ACC112 (cell line): ENCODE measurements around the gene COL24A1.

Experiments
- H2AFZ ChIP-seq: fragments of 200-600 bp; sonication (generic); one replicate; pipeline ENCODE4 v1.6.0; 2017; ENCODE audit warnings: antibody characterized with exemption, low read length; ENCODE audit not compliant: unreplicated experiment
- H3K27ac ChIP-seq: fragments of 200-600 bp; sonication (generic); 2 replicates; pipeline ENCODE4 v1.5.1; 2014; ENCODE audit warnings: low read depth, mild to moderate bottlenecking, antibody characterized with exemption, low read length, moderate library complexity
- H3K27me3 ChIP-seq: fragments of 200-600 bp; sonication (generic); 2 replicates; pipeline ENCODE4 v1.6.1; 2014; ENCODE audit warnings: mild to moderate bottlenecking, antibody characterized with exemption, low read length, moderate library complexity, mixed read lengths; ENCODE audit not compliant: insufficient read depth
- H3K36me3 ChIP-seq: fragments of 200-600 bp; sonication (generic); 2 replicates; pipeline ENCODE4 v1.6.1; 2016; ENCODE audit warnings: mild to moderate bottlenecking, antibody characterized with exemption, low read length, moderate library complexity, mixed read lengths; ENCODE audit not compliant: insufficient read depth
- H3K4me1 ChIP-seq: fragments of 200-600 bp; sonication (generic); one replicate; pipeline ENCODE4 v1.6.1; 2016; ENCODE audit warnings: low read length, mixed read lengths; ENCODE audit not compliant: insufficient read depth, unreplicated experiment, control insufficient read depth
- H3K4me3 ChIP-seq: fragments of 200-600 bp; sonication (generic); 2 replicates; pipeline ENCODE4 v1.5.1; 2014; ENCODE audit warnings: mild to moderate bottlenecking, low read depth, low read length
- H3K79me2 ChIP-seq: fragments of 200-600 bp; sonication (generic); one replicate; pipeline ENCODE4 v1.6.0; 2016; ENCODE audit warnings: low read length; ENCODE audit not compliant: control insufficient read depth, unreplicated experiment, insufficient read depth

Gene COL24A1

GRCh38 chr1:86156566-86157455, at the start of gene COL24A1:
Gene COL24A1 (minus strand): TSS chr1:86156772. CDS start chr1:86156396, 376 bp downstream.
- Histone ChIP-seq H3K4me1 (no peaks in the 10 kb centered on the region), H3K36me3 (no peaks in the 10 kb centered on the region), H3K79me2 (no peaks in the 10 kb centered on the region), H3K27me3 (peaks cover 38% of the 10 kb centered on the region), H3K4me3 (peak within 1 kb of the TSS; percentile 66), H3K27ac (no peak within 1 kb of the TSS), H2AFZ (peak within 1 kb of the TSS; percentile 72)

GRCh38 chr1:86205741-86206140, 49.2 kb upstream of the COL24A1 start:
- Histone ChIP-seq H3K79me2 (no peaks in the 10 kb centered on the region), H2AFZ (no peak overlapping the region), H3K36me3 (no peaks in the 10 kb centered on the region), H3K27ac (no peak overlapping the region), H3K4me1 (peaks cover 28% of the 10 kb centered on the region), H3K4me3 (no peak overlapping the region), H3K27me3 (no peaks in the 10 kb centered on the region)

GRCh38 chr1:86202552-86203340, 46.2 kb upstream of the COL24A1 start:
- Histone ChIP-seq H3K79me2 (no peaks in the 10 kb centered on the region), H2AFZ (no peak overlapping the region), H3K27ac (no peak overlapping the region), H3K4me1 (peaks cover 22% of the 10 kb centered on the region), H3K4me3 (no peak overlapping the region), H3K27me3 (no peaks in the 10 kb centered on the region), H3K36me3 (no peaks in the 10 kb centered on the region)

GRCh38 chr1:86201311-86201710, 44.7 kb upstream of the COL24A1 start:
- no peak overlapping the region for H2AFZ ChIP-seq
- H3K27ac ChIP-seq: no peak overlapping the region
- H3K4me1 ChIP-seq: peaks cover 10% of the 10 kb centered on the region
- no peaks in the 10 kb centered on the region for H3K79me2 ChIP-seq
- no peaks in the 10 kb centered on the region for H3K27me3 ChIP-seq
- H3K4me3 ChIP-seq: no peak overlapping the region
- no peaks in the 10 kb centered on the region for H3K36me3 ChIP-seq

GRCh38 chr1:86200901-86201300, 44.3 kb upstream of the COL24A1 start:
- no peaks in the 10 kb centered on the region for H3K79me2 ChIP-seq
- no peaks in the 10 kb centered on the region for H3K36me3 ChIP-seq
- H3K4me3 ChIP-seq: no peak overlapping the region
- no peak overlapping the region for H2AFZ ChIP-seq
- H3K27me3 ChIP-seq: no peaks in the 10 kb centered on the region
- peaks cover 6% of the 10 kb centered on the region for H3K4me1 ChIP-seq
- H3K27ac ChIP-seq: no peak overlapping the region

- no peaks in the 10 kb centered on the region for H3K79me2 ChIP-seq
- H3K27me3 ChIP-seq: peaks cover 10% of the 10 kb centered on the region
- H3K4me3 ChIP-seq: no peak overlapping the region
- H3K27ac ChIP-seq: no peak overlapping the region
- no peaks in the 10 kb centered on the region for H3K36me3 ChIP-seq
- no peaks in the 10 kb centered on the region for H3K4me1 ChIP-seq
- H2AFZ ChIP-seq: no peak overlapping the region
Measured at GRCh38 chr1:86197206-86197855, 40.8 kb upstream of the COL24A1 start.

GRCh38 chr1:86195281-86195680, 38.7 kb upstream of the COL24A1 start:
- Histone ChIP-seq H3K27ac (no peak overlapping the region), H3K36me3 (no peaks in the 10 kb centered on the region), H3K4me1 (no peaks in the 10 kb centered on the region), H3K27me3 (peaks cover 26% of the 10 kb centered on the region), H2AFZ (no peak overlapping the region), H3K4me3 (no peak overlapping the region), H3K79me2 (no peaks in the 10 kb centered on the region)

- Histone ChIP-seq H3K27ac (no peak overlapping the region), H2AFZ (no peak overlapping the region), H3K4me3 (no peak overlapping the region), H3K79me2 (no peaks in the 10 kb centered on the region), H3K4me1 (no peaks in the 10 kb centered on the region), H3K27me3 (peaks cover 33% of the 10 kb centered on the region), H3K36me3 (no peaks in the 10 kb centered on the region)
Measured at GRCh38 chr1:86194491-86195034, 38.0 kb upstream of the COL24A1 start.

GRCh38 chr1:86192417-86192816, 35.8 kb upstream of the COL24A1 start:
- H3K4me1 ChIP-seq: no peaks in the 10 kb centered on the region
- no peaks in the 10 kb centered on the region for H3K79me2 ChIP-seq
- H3K27ac ChIP-seq: no peak overlapping the region
- H2AFZ ChIP-seq: no peak overlapping the region
- H3K27me3 ChIP-seq: peaks cover 49% of the 10 kb centered on the region
- no peaks in the 10 kb centered on the region for H3K36me3 ChIP-seq
- no peak overlapping the region for H3K4me3 ChIP-seq

GRCh38 chr1:86191958-86192357, 35.4 kb upstream of the COL24A1 start:
- no peak overlapping the region for H3K4me3 ChIP-seq
- H3K4me1 ChIP-seq: no peaks in the 10 kb centered on the region
- H3K27me3 ChIP-seq: peaks cover 53% of the 10 kb centered on the region
- no peak overlapping the region for H2AFZ ChIP-seq
- no peaks in the 10 kb centered on the region for H3K36me3 ChIP-seq
- no peak overlapping the region for H3K27ac ChIP-seq
- no peaks in the 10 kb centered on the region for H3K79me2 ChIP-seq
